ENCODE data around the gene CPN1.
"Not testable (repeated sequence)": the region's sequence is repeated elsewhere in the genome, so short reads cannot be mapped to it uniquely, and the experiment has no call there.

The CPN1 gene

GRCh38 chr10:100020142-100020885 lies 61.4 kb downstream of the CPN1 start:
- no peak for TF ChIP-seq CTCF (IDR thresholded peaks at IDR 0.05; ENCODE audit: control insufficient read depth, insufficient read depth, low read depth, low read length, missing control alignments)
- no peak for DNase-seq (ENCODE audit: low read depth)
- no peak overlapping the region for H3K4me3 ChIP-seq (ENCODE audit: control insufficient read depth, low read depth, low read length)

GRCh38 chr10:100019787-100020141 lies 61.9 kb downstream of the CPN1 start:
- TF ChIP-seq CTCF (IDR thresholded peaks at IDR 0.05; ENCODE audit: control insufficient read depth, insufficient read depth, low read depth, low read length, missing control alignments), result peak; percentile 20
- H3K4me3 ChIP-seq (ENCODE audit: control insufficient read depth, low read depth, low read length), result no peak overlapping the region
- no peak for DNase-seq (ENCODE audit: low read depth)

- H3K4me3 ChIP-seq (ENCODE audit: control insufficient read depth, low read depth, low read length), result no peak overlapping the region
- no peak for DNase-seq (ENCODE audit: low read depth)
- TF ChIP-seq CTCF (IDR thresholded peaks at IDR 0.05; ENCODE audit: control insufficient read depth, insufficient read depth, low read depth, low read length, missing control alignments), result no peak
Observed at GRCh38 chr10:100014071-100014762, 67.5 kb downstream of the CPN1 start.

- DNase-seq (ENCODE audit: low read depth), result no peak
- TF ChIP-seq CTCF (IDR thresholded peaks at IDR 0.05; ENCODE audit: control insufficient read depth, insufficient read depth, low read depth, low read length, missing control alignments), result no peak
- H3K4me3 ChIP-seq (ENCODE audit: control insufficient read depth, low read depth, low read length), result no peak overlapping the region
Observed at GRCh38 chr10:100013621-100014020, 68.0 kb downstream of the CPN1 start.

- not testable (repeated sequence) for DNase-seq (ENCODE audit: low read depth); H3K4me3 ChIP-seq (ENCODE audit: control insufficient read depth, low read depth, low read length)
Observed at GRCh38 chr10:100011906-100012305, 69.8 kb downstream of the CPN1 start.

GRCh38 chr10:100009793-100010676 lies 71.6 kb downstream of the CPN1 start, which contains the start of gene DNMBP:
TSS of gene DNMBP (minus strand) at chr10:100009947. CDS start at chr10:99972124, 37,823 bp downstream.
- H3K4me3 ChIP-seq (ENCODE audit: control insufficient read depth, low read depth, low read length), result peak within 1 kb of the TSS; percentile 95
- TF ChIP-seq CTCF (IDR thresholded peaks at IDR 0.05; ENCODE audit: control insufficient read depth, insufficient read depth, low read depth, low read length, missing control alignments), result peak; percentile 3
- no peak for DNase-seq (ENCODE audit: low read depth)

All from AG09309 (cell line).